H9 (cell line): ENCODE results near the gene UBQLN4. TPM values are rescaled to one million over a fixed set of nuclear protein-coding genes. Genes with fewer than 3 reads are reported as not detected.

Experiments
- DNase-seq: peaks from one replicate; pipeline ENCODE4 v3.0.0-alpha.2; 2017
- H2AFZ ChIP-seq: one replicate; pipeline ENCODE4 v1.6.1; 2013; ENCODE audit warnings: mild to moderate bottlenecking, low read length, control low read depth, moderate library complexity
- H2AK5ac ChIP-seq: 2 replicates; pipeline ENCODE4 v1.6.1; 2013; ENCODE audit warnings: low read length, control low read depth, mixed read lengths; ENCODE audit not compliant: insufficient read length
- H2BK120ac ChIP-seq: one replicate; pipeline ENCODE4 v1.6.1; 2013; ENCODE audit warnings: low read depth, mild to moderate bottlenecking, low read length, control low read depth, inconsistent platforms; ENCODE audit not compliant: poor library complexity, severe bottlenecking
- H2BK12ac ChIP-seq: 2 replicates; pipeline ENCODE4 v1.6.1; 2013; ENCODE audit warnings: low read length, control low read depth, mixed read lengths, low read depth; ENCODE audit not compliant: insufficient read length
- H2BK15ac ChIP-seq: 2 replicates; pipeline ENCODE4 v1.6.1; 2013; ENCODE audit warnings: low read depth, low read length, control low read depth
- H2BK20ac ChIP-seq: one replicate; pipeline ENCODE4 v1.6.1; 2013; ENCODE audit warnings: low read depth, mild to moderate bottlenecking, low read length, control low read depth, inconsistent platforms; ENCODE audit not compliant: poor library complexity, severe bottlenecking
- H2BK5ac ChIP-seq: 2 replicates; pipeline ENCODE4 v1.6.1; 2013; ENCODE audit warnings: low read length, control low read depth, mixed read lengths; ENCODE audit not compliant: insufficient read length
- H3K14ac ChIP-seq: 2 replicates; pipeline ENCODE4 v1.6.1; 2013; ENCODE audit warnings: low read length, control low read depth; ENCODE audit not compliant: insufficient read depth
- H3K18ac ChIP-seq: 2 replicates; pipeline ENCODE4 v1.6.1; 2013; ENCODE audit warnings: low read depth, mild to moderate bottlenecking, mixed read lengths, low read length, control low read depth; ENCODE audit not compliant: insufficient read length
- H3K23ac ChIP-seq: 2 replicates; pipeline ENCODE4 v1.6.1; 2013; ENCODE audit warnings: low read length, control low read depth, mixed read lengths, low read depth; ENCODE audit not compliant: insufficient read length
- H3K23me2 ChIP-seq: 2 replicates; pipeline ENCODE4 v1.6.1; 2013; ENCODE audit warnings: low read depth, mild to moderate bottlenecking, mixed read lengths, low read length, control low read depth; ENCODE audit not compliant: insufficient read length, poor library complexity, severe bottlenecking
- H3K27ac ChIP-seq: 2 replicates; pipeline ENCODE4 v1.5.1; 2013; ENCODE audit warnings: low read length, control low read depth, mixed read lengths, low read depth; ENCODE audit not compliant: insufficient read length
- H3K27me3 ChIP-seq: 2 replicates; pipeline ENCODE4 v1.6.1; 2013; ENCODE audit warnings: low read length, control low read depth, inconsistent platforms; ENCODE audit not compliant: insufficient read depth
- H3K4ac ChIP-seq: 2 replicates; pipeline ENCODE4 v1.6.1; 2013; ENCODE audit warnings: low read depth, mild to moderate bottlenecking, control low read depth, inconsistent platforms, low read length, moderate library complexity
- H3K4me1 ChIP-seq: 2 replicates; pipeline ENCODE4 v1.6.1; 2013; ENCODE audit warnings: low read length, control low read depth, inconsistent platforms; ENCODE audit not compliant: insufficient read depth
- H3K4me2 ChIP-seq: 2 replicates; pipeline ENCODE4 v1.6.1; 2013; ENCODE audit warnings: low read length, control low read depth, mixed read lengths; ENCODE audit not compliant: insufficient read length, insufficient read depth
- H3K56ac ChIP-seq: 2 replicates; pipeline ENCODE4 v1.6.1; 2013; ENCODE audit warnings: low read depth, mild to moderate bottlenecking, mixed read lengths, low read length, control low read depth; ENCODE audit not compliant: insufficient read length
- H3K79me1 ChIP-seq: 2 replicates; pipeline ENCODE4 v1.6.1; 2013; ENCODE audit warnings: low read depth, mild to moderate bottlenecking, moderate library complexity, low read length, control low read depth, inconsistent platforms; ENCODE audit not compliant: insufficient read depth, poor library complexity, severe bottlenecking
- H3K79me2 ChIP-seq: 2 replicates; pipeline ENCODE4 v1.6.1; 2013; ENCODE audit warnings: low read length, control low read depth, inconsistent platforms; ENCODE audit not compliant: insufficient read depth
- H3K9ac ChIP-seq: 2 replicates; pipeline ENCODE4 v1.6.1; 2013; ENCODE audit warnings: low read length, control low read depth, mixed read lengths; ENCODE audit not compliant: insufficient read length; ENCODE audit errors: extremely low read depth
- H3K9me3 ChIP-seq: one replicate; pipeline ENCODE4 v1.6.1; 2013; ENCODE audit warnings: low read depth, low read length, inconsistent platforms; ENCODE audit not compliant: control insufficient read depth
- H3T11ph ChIP-seq: one replicate; pipeline ENCODE4 v1.6.1; 2013; ENCODE audit warnings: mild to moderate bottlenecking, low read length, control low read depth, inconsistent platforms
- H4K20me1 ChIP-seq: one replicate; pipeline ENCODE4 v1.6.1; 2013; ENCODE audit not compliant: control insufficient read depth, insufficient read length, insufficient read depth
- H4K5ac ChIP-seq: 2 replicates; pipeline ENCODE4 v1.6.1; 2013; ENCODE audit warnings: low read depth, mild to moderate bottlenecking, mixed read lengths, low read length, control low read depth; ENCODE audit not compliant: insufficient read length
- H4K8ac ChIP-seq: replicated peaks from 2 replicates; pipeline ENCODE4 v1.6.1; 2013; ENCODE audit warnings: low read length, control low read depth, mixed read lengths, low read depth; ENCODE audit not compliant: insufficient read length
- H4K91ac ChIP-seq: 2 replicates; pipeline ENCODE4 v1.6.1; 2013; ENCODE audit warnings: low read depth, mild to moderate bottlenecking, moderate library complexity, mixed read lengths, low read length, control low read depth; ENCODE audit not compliant: insufficient read length
- H3K27ac Mint-ChIP-seq, 3 experiments: 2 replicates in 2 of 3; 3 replicates in 1 of 3; pipeline ENCODE4 v1.8.0; 2020 to 2021; ENCODE audit warnings: mixed read lengths in 3 of 3, mild to moderate bottlenecking in 1 of 3, moderate library complexity in 1 of 3
- H3K27me3 Mint-ChIP-seq: 2 replicates; pipeline ENCODE4 v1.8.0; 2021; ENCODE audit warnings: low read depth, mild to moderate bottlenecking, moderate library complexity, mixed read lengths
- H3K36me3 Mint-ChIP-seq, 3 experiments: 2 replicates in 2 of 3; 3 replicates in 1 of 3; pipeline ENCODE4 v1.8.0; 2020 to 2021; ENCODE audit warnings: low read depth in 3 of 3, mixed read lengths in 3 of 3; ENCODE audit not compliant: insufficient read depth in 1 of 3
- H3K4me1 Mint-ChIP-seq, 2 experiments: 2 replicates each; pipeline ENCODE4 v1.8.0; 2020; ENCODE audit warnings: mixed read lengths in 2 of 2
- H3K4me3 Mint-ChIP-seq, 2 experiments: 2 replicates in 1 of 2; 3 replicates in 1 of 2; pipeline ENCODE4 v1.8.0; 2020 to 2021; ENCODE audit warnings: mild to moderate bottlenecking in 2 of 2, mixed read lengths in 2 of 2, moderate library complexity in 1 of 2
- H3K9me3 Mint-ChIP-seq, 2 experiments: 2 replicates in 1 of 2; 3 replicates in 1 of 2; pipeline ENCODE4 v1.8.0; 2020; ENCODE audit warnings: mild to moderate bottlenecking in 2 of 2, mixed read lengths in 2 of 2, moderate library complexity in 1 of 2
- CTCF ChIP-seq: fragments of 200-600 bp; sonication (generic); conservative IDR thresholded peaks from 3 replicates; pipeline ENCODE4 v1.8.0; 2021; ENCODE audit warnings: antibody characterized with exemption, mild to moderate bottlenecking
- WGBS: extraction: QIAGEN DNeasy Blood & Tissue Kit; methylation state at CpG from one replicate; pipeline ENCODE4 v1.1.7; 2013; ENCODE audit warnings: missing lambda C conversion rate, low lambda C conversion rate, mixed read lengths; ENCODE audit not compliant: insufficient read length; ENCODE audit errors: extremely low coverage; 5-methylcytosine and 5-hydroxymethylcytosine counted together
- total RNA-seq: library from RNA; stranded (reverse); gene quantifications from 2 replicates; pipeline ENCODE4 v1.2.1, GENCODE V29; 2021

Gene UBQLN4
- total RNA-seq, 1 experiment from 2014 or later, result 49.4 TPM

- Histone ChIP-seq H3K4me2 (peak overlapping the region; percentile 0), H4K20me1 (no peaks in the 10 kb centered on the region), H3K4ac (no peak overlapping the region), H3K27ac (no peak overlapping the region), H3T11ph (no peak overlapping the region), H4K91ac (no peak overlapping the region), H2BK5ac (no peak overlapping the region), H3K18ac (no peak overlapping the region), H2AFZ (no peak overlapping the region), H3K23me2 (peaks cover 13% of the 10 kb centered on the region), H4K5ac (no peak overlapping the region), H3K4me1 (peaks cover 32% of the 10 kb centered on the region), H3K27me3 (no peaks in the 10 kb centered on the region), H3K79me1 (no peaks in the 10 kb centered on the region), H4K8ac (no peak overlapping the region), H3K14ac (no peak overlapping the region; the same call in 1 of the 2 replicates), H2BK12ac (no peak overlapping the region), H3K9me3 (no peaks in the 10 kb centered on the region), H2BK120ac (no peak overlapping the region), H2AK5ac (no peak overlapping the region), H3K79me2 (peaks cover 23% of the 10 kb centered on the region; the same call in 1 of the 2 replicates), H3K9ac (no peak overlapping the region), H3K56ac (no peak overlapping the region), H3K23ac (no peak overlapping the region), H2BK20ac (no peak overlapping the region), H2BK15ac (no peak overlapping the region)
- TF ChIP-seq CTCF, result no peak
- no peaks in the 10 kb centered on the region; a peak in 1 of 5 replicates for H3K9me3 Mint-ChIP-seq
- H3K36me3 Mint-ChIP-seq, result peaks cover 20 to 61% (median 57%) of the 10 kb centered on the region in 3 experiments; a peak in 6 of 7 replicates
- H3K27ac Mint-ChIP-seq, result peak overlapping the region; percentile 61 to 86 (median 73); a peak in 5 of 7 replicates
- peak overlapping the region; percentile 46 to 65 for H3K4me3 Mint-ChIP-seq
- peaks cover 75 to 81% of the 10 kb centered on the region in 2 experiments for H3K4me1 Mint-ChIP-seq
- H3K27me3 Mint-ChIP-seq, result no peaks in the 10 kb centered on the region
- no CpG with 5 or more reads among the region's 73 CpGs for whole genome bisulfite sequencing
- DNase-seq, result peak; percentile 80
Measured at GRCh38 chr1:156076609-156077429, 23.2 kb upstream of the UBQLN4 start.
